ENCODE measurements around the gene PABPN1. TPM values are rescaled to one million over a fixed set of nuclear protein-coding genes. Genes with fewer than 3 reads are reported as not detected.

The PABPN1 gene
- total RNA-seq, 1 donor from 2014 or later: 134 TPM

- no peak for DNase-seq (ENCODE audit: low read depth)
- FAIRE-seq: no peak
- no peak for TF ChIP-seq CTCF (IDR thresholded peaks at IDR 0.05; ENCODE audit: insufficient read depth, low read length, severe bottlenecking)
- Histone ChIP-seq H3K27me3 (ENCODE audit: control insufficient read depth, insufficient read depth, low read length) (peaks cover 4% of the 10 kb centered on the region), H3K36me3 (ENCODE audit: control insufficient read depth, insufficient read depth, low read length) (peaks cover 3% of the 10 kb centered on the region), H3K4me3 (ENCODE audit: low read depth, low read length) (no peak overlapping the region)
Measured at GRCh38 chr14:23354990-23355389, 33.7 kb downstream of the PABPN1 start.

- Histone ChIP-seq H3K4me3 (ENCODE audit: low read depth, low read length) (no peak overlapping the region), H3K27me3 (ENCODE audit: control insufficient read depth, insufficient read depth, low read length) (peaks cover 4% of the 10 kb centered on the region), H3K36me3 (ENCODE audit: control insufficient read depth, insufficient read depth, low read length) (peaks cover 8% of the 10 kb centered on the region)
- FAIRE-seq (no peak), DNase-seq (ENCODE audit: low read depth) (no peak)
- TF ChIP-seq CTCF (IDR thresholded peaks at IDR 0.05; ENCODE audit: insufficient read depth, low read length, severe bottlenecking): no peak
Measured at GRCh38 chr14:23355871-23356435, 34.7 kb downstream of the PABPN1 start.

- H3K36me3 ChIP-seq (ENCODE audit: control insufficient read depth, insufficient read depth, low read length): peaks cover 8% of the 10 kb centered on the region
- DNase-seq (ENCODE audit: low read depth) (no peak), FAIRE-seq (no peak)
- H3K4me3 ChIP-seq (ENCODE audit: low read depth, low read length): no peak overlapping the region
- no peak for TF ChIP-seq CTCF (IDR thresholded peaks at IDR 0.05; ENCODE audit: insufficient read depth, low read length, severe bottlenecking)
- H3K27me3 ChIP-seq (ENCODE audit: control insufficient read depth, insufficient read depth, low read length): peaks cover 4% of the 10 kb centered on the region
Measured at GRCh38 chr14:23356662-23357061, 35.4 kb downstream of the PABPN1 start.

GRCh38 chr14:23357261-23357660 is 36.0 kb downstream of the PABPN1 start:
- Histone ChIP-seq H3K27me3 (ENCODE audit: control insufficient read depth, insufficient read depth, low read length) (peaks cover 4% of the 10 kb centered on the region), H3K4me3 (ENCODE audit: low read depth, low read length) (no peak overlapping the region), H3K36me3 (ENCODE audit: control insufficient read depth, insufficient read depth, low read length) (peaks cover 8% of the 10 kb centered on the region)
- no peak for TF ChIP-seq CTCF (IDR thresholded peaks at IDR 0.05; ENCODE audit: insufficient read depth, low read length, severe bottlenecking)
- FAIRE-seq (no peak), DNase-seq (ENCODE audit: low read depth) (no peak)

GRCh38 chr14:23358042-23358441 is 36.8 kb downstream of the PABPN1 start:
- TF ChIP-seq CTCF (IDR thresholded peaks at IDR 0.05; ENCODE audit: insufficient read depth, low read length, severe bottlenecking): no peak
- no peak for FAIRE-seq
- H3K4me3 ChIP-seq (ENCODE audit: low read depth, low read length): no peak overlapping the region
- DNase-seq (ENCODE audit: low read depth): no peak
- H3K27me3 ChIP-seq (ENCODE audit: control insufficient read depth, insufficient read depth, low read length): peaks cover 4% of the 10 kb centered on the region
- H3K36me3 ChIP-seq (ENCODE audit: control insufficient read depth, insufficient read depth, low read length): peaks cover 8% of the 10 kb centered on the region

- no peak for DNase-seq (ENCODE audit: low read depth)
- Histone ChIP-seq H3K27me3 (ENCODE audit: control insufficient read depth, insufficient read depth, low read length) (no peaks in the 10 kb centered on the region), H3K36me3 (ENCODE audit: control insufficient read depth, insufficient read depth, low read length) (peaks cover 8% of the 10 kb centered on the region), H3K4me3 (ENCODE audit: low read depth, low read length) (no peak overlapping the region)
- no peak for FAIRE-seq
- no peak for TF ChIP-seq CTCF (IDR thresholded peaks at IDR 0.05; ENCODE audit: insufficient read depth, low read length, severe bottlenecking)
Measured at GRCh38 chr14:23358553-23359166, 37.4 kb downstream of the PABPN1 start.

All from bronchial epithelial cell (primary cell).